ENCODE data around the gene VTI1A.

The VTI1A gene

DNA sequence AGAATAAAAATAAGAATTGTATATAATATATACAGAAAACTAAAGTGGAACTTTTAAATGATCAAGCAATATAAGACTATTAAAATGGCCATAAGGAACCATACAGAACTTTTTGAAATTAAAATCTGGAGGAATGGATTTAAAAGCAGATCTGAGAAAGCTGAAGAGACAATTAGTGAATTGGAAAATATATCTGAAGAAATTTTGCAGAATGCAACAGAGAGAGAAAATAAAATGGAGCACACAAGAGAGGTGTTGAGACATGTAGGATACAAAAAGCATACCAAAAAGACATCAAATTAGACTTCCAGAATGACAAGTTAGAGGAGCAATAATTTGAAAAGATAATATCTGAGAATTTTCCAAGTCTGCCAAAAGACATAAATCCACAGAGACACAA lies 169.6 kb downstream of the VTI1A start:
- H3K27me3 ChIP-seq (ENCODE audit: insufficient read depth, low read length): no peaks in the 10 kb centered on the region
- H3K27ac ChIP-seq (ENCODE audit: low read depth, low read length): no peak overlapping the region
- H3K9ac ChIP-seq (ENCODE audit: low read depth, low read length): no peak overlapping the region
- H3K36me3 ChIP-seq (ENCODE audit: insufficient read depth, low read length): no peaks in the 10 kb centered on the region
- no peak overlapping the region for H3K4me3 ChIP-seq (ENCODE audit: low read length)
- H3K4me1 ChIP-seq (ENCODE audit: insufficient read depth, low read length): no peaks in the 10 kb centered on the region
- peaks cover 17% of the 10 kb centered on the region; the same call in 1 of the 2 replicates for H3K9me3 ChIP-seq (ENCODE audit: insufficient read depth, low read depth, low read length)

DNA sequence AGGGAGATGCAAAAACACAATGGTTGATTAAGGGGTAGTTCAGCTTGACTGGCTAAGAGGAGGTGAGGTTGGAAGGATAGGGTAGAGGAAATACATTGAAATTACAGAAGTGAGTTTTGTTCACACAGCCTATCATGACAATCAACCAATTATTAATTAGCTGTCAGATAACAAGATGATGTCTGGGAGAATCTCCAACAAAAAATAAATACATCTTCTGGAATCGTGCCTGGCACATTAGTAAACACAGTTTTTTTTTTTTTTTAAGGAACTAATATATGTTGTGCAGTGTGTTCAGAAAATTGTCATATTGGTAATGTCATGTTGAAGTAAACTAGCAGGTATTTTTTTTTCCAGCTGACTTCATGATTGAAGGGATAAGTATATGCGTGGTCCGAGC lies 171.8 kb downstream of the VTI1A start:
- Histone ChIP-seq H3K27ac (ENCODE audit: low read depth, low read length) (no peak overlapping the region), H3K27me3 (ENCODE audit: insufficient read depth, low read length) (no peaks in the 10 kb centered on the region), H3K36me3 (ENCODE audit: insufficient read depth, low read length) (no peaks in the 10 kb centered on the region), H3K4me1 (ENCODE audit: insufficient read depth, low read length) (0 out of 2 replicates have a peak, but pooled peaks cover under 1% of the 10 kb centered on the region), H3K4me3 (ENCODE audit: low read length) (no peak overlapping the region), H3K9ac (ENCODE audit: low read depth, low read length) (no peak overlapping the region), H3K9me3 (ENCODE audit: insufficient read depth, low read depth, low read length) (peaks cover 17% of the 10 kb centered on the region; the same call in 1 of the 2 replicates)
- WGBS: 98% methylated on average over 2 of the region's 3 CpGs

- Histone ChIP-seq H3K27me3 (ENCODE audit: insufficient read depth, low read length) (no peaks in the 10 kb centered on the region), H3K36me3 (ENCODE audit: insufficient read depth, low read length) (no peaks in the 10 kb centered on the region), H3K4me1 (ENCODE audit: insufficient read depth, low read length) (0 out of 2 replicates have a peak, but pooled peaks cover 4% of the 10 kb centered on the region), H3K27ac (ENCODE audit: low read depth, low read length) (no peak overlapping the region), H3K9me3 (ENCODE audit: insufficient read depth, low read depth, low read length) (peaks cover 17% of the 10 kb centered on the region; the same call in 1 of the 2 replicates), H3K4me3 (ENCODE audit: low read length) (no peak overlapping the region), H3K9ac (ENCODE audit: low read depth, low read length) (no peak overlapping the region)
- WGBS: 90% methylated on average over 4 of the region's 4 CpGs
Measured at GRCh38 chr10:112619556-112619955, 172.5 kb downstream of the VTI1A start.

- Histone ChIP-seq H3K9ac (ENCODE audit: low read depth, low read length) (no peak overlapping the region), H3K4me3 (ENCODE audit: low read length) (no peak overlapping the region), H3K27ac (ENCODE audit: low read depth, low read length) (no peak overlapping the region), H3K9me3 (ENCODE audit: insufficient read depth, low read depth, low read length) (no peaks in the 10 kb centered on the region), H3K27me3 (ENCODE audit: insufficient read depth, low read length) (no peaks in the 10 kb centered on the region), H3K4me1 (ENCODE audit: insufficient read depth, low read length) (0 out of 2 replicates have a peak, but pooled peaks cover 4% of the 10 kb centered on the region), H3K36me3 (ENCODE audit: insufficient read depth, low read length) (no peaks in the 10 kb centered on the region)
- WGBS: 93% methylated on average over 2 of the region's 2 CpGs
Measured at GRCh38 chr10:112622786-112623185, 175.8 kb downstream of the VTI1A start.

DNA sequence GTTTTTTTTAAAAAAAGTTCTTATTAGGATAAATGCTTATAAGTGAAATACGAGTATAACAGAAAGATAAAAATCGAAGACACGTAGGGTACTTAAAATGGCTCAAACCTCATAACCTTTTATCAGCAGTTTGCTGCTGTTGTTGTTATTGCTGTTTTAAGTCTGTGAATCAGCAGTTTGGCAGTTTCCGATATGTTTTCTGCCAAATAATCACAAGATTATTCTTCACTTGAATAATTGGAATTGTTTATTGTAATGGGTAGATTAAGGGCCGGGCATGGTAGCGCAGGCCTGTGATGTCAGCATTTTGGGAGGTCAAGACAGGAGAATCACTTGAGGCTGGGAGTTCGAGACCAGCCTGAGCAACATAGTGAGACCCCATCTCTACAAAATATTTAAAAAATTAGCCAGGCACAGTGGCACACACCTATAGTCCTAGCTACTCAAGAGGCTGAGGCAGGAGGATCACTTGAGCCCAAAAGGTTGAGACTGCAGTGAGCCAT lies 177.6 kb downstream of the VTI1A start:
- Histone ChIP-seq H3K36me3 (ENCODE audit: insufficient read depth, low read length) (no peaks in the 10 kb centered on the region), H3K27me3 (ENCODE audit: insufficient read depth, low read length) (no peaks in the 10 kb centered on the region), H3K4me3 (ENCODE audit: low read length) (no peak overlapping the region), H3K27ac (ENCODE audit: low read depth, low read length) (no peak overlapping the region), H3K9me3 (ENCODE audit: insufficient read depth, low read depth, low read length) (no peaks in the 10 kb centered on the region), H3K4me1 (ENCODE audit: insufficient read depth, low read length) (0 out of 2 replicates have a peak, but pooled peaks cover 4% of the 10 kb centered on the region), H3K9ac (ENCODE audit: low read depth, low read length) (no peak overlapping the region)
- WGBS: 97% methylated on average over 7 of the region's 7 CpGs

GRCh38 chr10:112628951-112629609 lies 182.1 kb downstream of the VTI1A start:
- Histone ChIP-seq H3K4me3 (ENCODE audit: low read length) (no peak overlapping the region), H3K4me1 (ENCODE audit: insufficient read depth, low read length) (0 out of 2 replicates have a peak, but pooled peaks cover 5% of the 10 kb centered on the region), H3K9me3 (ENCODE audit: insufficient read depth, low read depth, low read length) (no peaks in the 10 kb centered on the region), H3K9ac (ENCODE audit: low read depth, low read length) (no peak overlapping the region), H3K36me3 (ENCODE audit: insufficient read depth, low read length) (no peaks in the 10 kb centered on the region), H3K27me3 (ENCODE audit: insufficient read depth, low read length) (no peaks in the 10 kb centered on the region), H3K27ac (ENCODE audit: low read depth, low read length) (no peak overlapping the region)
- 95% methylated on average over 5 of the region's 5 CpGs for WGBS

- Histone ChIP-seq H3K27ac (ENCODE audit: low read depth, low read length) (no peak overlapping the region), H3K4me3 (ENCODE audit: low read length) (no peak overlapping the region), H3K9me3 (ENCODE audit: insufficient read depth, low read depth, low read length) (no peaks in the 10 kb centered on the region), H3K27me3 (ENCODE audit: insufficient read depth, low read length) (no peaks in the 10 kb centered on the region), H3K9ac (ENCODE audit: low read depth, low read length) (no peak overlapping the region), H3K4me1 (ENCODE audit: insufficient read depth, low read length) (0 out of 2 replicates have a peak, but pooled peaks cover 4% of the 10 kb centered on the region), H3K36me3 (ENCODE audit: insufficient read depth, low read length) (no peaks in the 10 kb centered on the region)
- 93% methylated on average over 6 of the region's 8 CpGs for WGBS
Measured at GRCh38 chr10:112631501-112632400, 184.7 kb downstream of the VTI1A start.

GRCh38 chr10:112634096-112634830 lies 187.2 kb downstream of the VTI1A start:
- no peaks in the 10 kb centered on the region for H3K27me3 ChIP-seq (ENCODE audit: insufficient read depth, low read length)
- H3K4me1 ChIP-seq (ENCODE audit: insufficient read depth, low read length): peaks cover 13% of the 10 kb centered on the region
- no peak overlapping the region for H3K9ac ChIP-seq (ENCODE audit: low read depth, low read length)
- 94% methylated on average over 5 of the region's 5 CpGs for WGBS
- no peak overlapping the region for H3K27ac ChIP-seq (ENCODE audit: low read depth, low read length)
- H3K4me3 ChIP-seq (ENCODE audit: low read length): no peak overlapping the region
- H3K36me3 ChIP-seq (ENCODE audit: insufficient read depth, low read length): no peaks in the 10 kb centered on the region
- no peaks in the 10 kb centered on the region for H3K9me3 ChIP-seq (ENCODE audit: insufficient read depth, low read depth, low read length)

DNA sequence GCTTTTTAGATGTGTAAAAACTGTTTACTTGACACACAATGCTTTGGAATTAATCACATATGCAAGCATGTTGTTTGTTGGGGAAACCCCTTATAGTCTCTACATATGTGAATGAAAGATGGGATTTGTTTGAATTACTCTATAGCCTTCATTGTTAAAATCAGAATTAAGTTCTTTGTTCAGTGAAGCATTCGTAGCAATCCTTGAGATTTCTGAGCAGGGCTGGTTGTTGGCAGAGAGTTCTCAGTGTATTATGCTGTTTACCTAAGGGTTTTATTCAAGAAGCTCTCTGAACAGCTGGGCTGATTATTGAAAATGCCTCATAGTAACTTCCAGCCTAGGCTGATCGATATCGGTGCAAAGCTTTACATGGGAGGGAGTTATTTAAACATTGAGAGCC lies 190.9 kb downstream of the VTI1A start:
- H3K9me3 ChIP-seq (ENCODE audit: insufficient read depth, low read depth, low read length): no peaks in the 10 kb centered on the region
- H3K4me1 ChIP-seq (ENCODE audit: insufficient read depth, low read length): peaks cover 11% of the 10 kb centered on the region
- no peaks in the 10 kb centered on the region for H3K36me3 ChIP-seq (ENCODE audit: insufficient read depth, low read length)
- H3K27me3 ChIP-seq (ENCODE audit: insufficient read depth, low read length): no peaks in the 10 kb centered on the region
- H3K27ac ChIP-seq (ENCODE audit: low read depth, low read length): no peak overlapping the region
- H3K4me3 ChIP-seq (ENCODE audit: low read length): no peak overlapping the region
- 82% methylated on average over 3 of the region's 3 CpGs for WGBS
- H3K9ac ChIP-seq (ENCODE audit: low read depth, low read length): no peak overlapping the region

GRCh38 chr10:112639298-112639697 lies 192.3 kb downstream of the VTI1A start:
- H3K27ac ChIP-seq (ENCODE audit: low read depth, low read length): no peak overlapping the region
- 100% methylated on average over 1 of the region's 1 CpG for WGBS

More at GRCh38 chr10:112639298-112639697, 192.3 kb downstream of the VTI1A start:
- peaks cover 11% of the 10 kb centered on the region for H3K4me1 ChIP-seq (ENCODE audit: insufficient read depth, low read length)
- no peaks in the 10 kb centered on the region for H3K9me3 ChIP-seq (ENCODE audit: insufficient read depth, low read depth, low read length)
- no peak overlapping the region for H3K4me3 ChIP-seq (ENCODE audit: low read length)
- no peaks in the 10 kb centered on the region for H3K36me3 ChIP-seq (ENCODE audit: insufficient read depth, low read length)
- no peak overlapping the region for H3K9ac ChIP-seq (ENCODE audit: low read depth, low read length)
- no peaks in the 10 kb centered on the region for H3K27me3 ChIP-seq (ENCODE audit: insufficient read depth, low read length)
